HG02943 (cell line): Measurements from ENCODE around the gene EPAS1.

Experiments used
- ATAC-seq: cut with Tn5 transposase; IDR thresholded peaks from one replicate; pipeline ENCODE4 v1.9.1; 2021; ENCODE audit warnings: mild to moderate bottlenecking, low read depth, moderate library complexity; ENCODE audit not compliant: unreplicated experiment

The EPAS1 gene

DNA sequence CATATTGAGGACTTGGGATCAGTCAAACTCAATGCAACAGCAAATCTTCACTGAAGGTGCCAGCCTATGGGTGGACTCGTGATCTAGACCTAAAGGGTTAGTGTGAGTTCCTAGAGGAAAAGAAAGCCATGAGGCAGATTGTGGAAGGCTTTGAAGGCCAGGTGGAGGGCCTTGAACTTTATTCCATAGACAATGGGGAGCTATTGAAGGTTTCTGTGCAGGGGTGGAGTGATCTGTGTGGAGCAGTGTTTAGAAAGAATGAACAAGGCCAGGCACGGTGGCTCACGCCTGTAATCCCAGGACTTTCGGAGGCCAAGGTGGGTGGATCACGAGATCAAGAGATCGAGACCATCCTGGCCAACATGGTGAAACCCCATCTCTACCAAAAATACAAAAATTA, 61.5 kb downstream of the EPAS1 start:
- no peak for ATAC-seq

DNA sequence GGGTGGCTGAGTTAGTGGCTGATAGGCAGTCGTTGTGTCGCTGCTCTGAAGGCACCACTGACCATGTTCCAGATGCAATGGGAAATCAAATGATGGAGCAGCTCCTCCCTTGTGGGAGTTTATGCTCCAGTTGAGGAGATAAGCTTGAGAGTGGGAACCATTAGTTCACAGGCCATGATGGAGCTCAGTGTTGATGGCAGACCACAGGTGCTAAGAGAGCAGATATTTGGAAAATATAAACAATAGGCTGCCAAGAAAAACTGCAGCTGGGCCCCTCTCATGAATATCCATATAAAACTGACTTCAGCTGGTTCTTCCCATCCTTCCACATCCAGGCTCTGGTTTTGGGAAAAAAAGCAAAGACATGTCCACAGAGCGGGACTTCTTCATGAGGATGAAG, 63.1 kb downstream of the EPAS1 start:
- no peak for ATAC-seq

DNA sequence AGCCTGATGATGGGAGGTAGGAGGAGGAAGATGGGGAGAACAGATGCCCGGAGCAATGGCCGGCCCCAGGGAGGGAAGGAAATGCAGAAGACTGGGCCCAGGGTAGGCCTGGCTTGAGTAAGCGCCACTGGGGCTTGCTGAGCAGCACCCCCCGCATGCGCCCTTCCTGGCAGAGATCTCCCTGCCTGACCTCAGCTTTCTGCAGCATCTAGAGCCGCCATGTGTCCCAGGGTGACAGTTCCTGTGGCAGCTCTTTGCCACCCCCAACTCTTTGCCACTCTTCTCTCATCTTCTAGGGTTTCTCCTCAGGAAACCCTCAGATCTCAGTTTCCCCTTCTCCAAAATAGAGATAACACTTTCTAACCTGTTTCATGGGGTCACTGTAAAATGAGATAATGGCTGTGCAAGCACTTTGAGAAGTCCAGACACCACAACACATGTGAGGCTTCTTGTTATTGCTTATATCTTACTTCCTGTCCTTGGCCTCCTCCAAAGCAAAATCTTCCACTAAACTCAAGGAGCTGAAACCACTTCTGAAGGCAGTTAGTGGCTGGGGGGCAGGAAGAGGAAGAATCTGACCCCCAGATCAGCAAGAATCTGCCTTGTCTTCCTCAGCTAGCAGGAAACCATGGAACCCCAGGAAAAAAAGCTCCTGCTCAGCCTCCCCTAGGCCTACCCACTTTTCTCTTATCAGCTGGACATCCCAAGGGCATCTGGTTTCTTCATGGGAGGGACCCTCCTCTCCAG, 64.9 kb downstream of the EPAS1 start:
- no peak for ATAC-seq

DNA sequence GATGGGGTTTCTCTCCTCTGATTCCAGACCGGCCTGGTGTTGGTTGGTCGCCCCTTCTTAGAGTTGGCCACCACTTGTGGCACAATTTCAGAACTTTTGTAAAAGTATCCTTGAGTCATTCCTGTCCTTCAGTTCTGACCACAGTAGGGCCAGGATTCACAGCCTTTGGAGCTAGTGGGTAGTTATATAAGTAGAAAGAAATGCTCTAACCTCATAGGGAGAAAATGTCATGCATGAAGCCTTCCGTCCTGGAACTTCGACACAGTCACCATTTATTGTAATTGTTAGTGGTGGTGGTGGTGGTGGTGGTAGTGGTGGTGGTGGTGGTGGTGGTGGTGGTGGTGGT, 65.4 kb downstream of the EPAS1 start:
- ATAC-seq: no peak

DNA sequence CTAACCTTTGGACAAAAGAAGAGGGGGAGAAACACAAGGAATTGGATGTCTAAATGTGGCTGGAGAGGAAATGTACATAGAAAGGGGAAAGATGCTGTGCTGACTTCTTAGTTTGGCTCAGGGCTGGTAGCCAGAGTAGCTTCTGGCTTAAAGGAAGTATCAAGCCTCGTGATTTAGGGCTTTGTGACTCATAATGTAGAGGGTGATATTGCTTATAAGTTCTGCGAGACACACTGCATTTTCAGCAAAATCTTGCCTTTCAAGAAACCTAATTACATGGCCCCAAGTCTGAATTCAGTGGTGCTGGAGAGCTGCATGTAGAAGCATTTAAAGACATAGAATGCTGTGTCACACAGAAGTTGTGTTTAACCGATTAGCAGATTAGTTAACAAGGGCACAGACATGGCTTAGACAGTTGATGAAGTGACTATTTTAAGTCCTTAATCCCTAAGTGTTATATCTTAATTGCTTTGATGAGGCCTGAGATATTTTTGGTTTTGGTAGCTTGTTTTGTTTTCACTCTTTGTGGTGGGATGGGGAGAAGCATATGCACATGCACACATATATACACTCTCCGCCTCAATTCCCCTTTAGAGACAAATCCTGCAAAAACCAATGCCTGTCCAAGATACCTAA, 66.4 kb downstream of the EPAS1 start:
- ATAC-seq: no peak

DNA sequence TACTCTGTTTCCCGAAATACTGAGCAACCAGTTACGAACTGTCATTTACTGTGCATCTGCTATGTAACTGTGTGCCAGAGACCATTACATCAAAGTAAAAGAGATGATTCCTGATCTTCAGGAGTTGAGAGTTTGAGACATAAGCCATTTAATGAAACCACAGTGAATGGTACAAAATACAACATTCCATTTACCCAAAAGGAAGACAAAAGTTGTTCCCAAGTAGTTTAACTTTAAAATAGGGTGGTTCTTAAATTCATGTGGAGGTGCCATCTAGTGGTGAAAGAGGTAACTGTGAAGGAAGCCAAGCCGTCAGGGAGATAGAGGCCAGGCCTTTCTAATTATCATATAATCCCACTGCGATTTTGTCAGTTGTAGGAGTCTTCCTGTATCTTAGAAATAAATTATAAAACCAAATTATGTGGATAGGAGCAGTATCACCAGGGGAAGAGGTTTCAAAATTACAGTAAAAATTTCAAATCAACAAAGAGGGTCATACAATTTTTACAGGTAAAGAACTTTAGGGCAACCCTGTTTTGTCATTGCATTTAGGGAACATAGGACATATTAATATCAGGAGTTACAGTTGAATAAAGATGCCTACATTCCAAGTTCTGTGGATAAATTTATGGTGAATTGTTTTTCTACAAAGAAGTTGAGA, 67.7 kb downstream of the EPAS1 start:
- ATAC-seq: no peak

DNA sequence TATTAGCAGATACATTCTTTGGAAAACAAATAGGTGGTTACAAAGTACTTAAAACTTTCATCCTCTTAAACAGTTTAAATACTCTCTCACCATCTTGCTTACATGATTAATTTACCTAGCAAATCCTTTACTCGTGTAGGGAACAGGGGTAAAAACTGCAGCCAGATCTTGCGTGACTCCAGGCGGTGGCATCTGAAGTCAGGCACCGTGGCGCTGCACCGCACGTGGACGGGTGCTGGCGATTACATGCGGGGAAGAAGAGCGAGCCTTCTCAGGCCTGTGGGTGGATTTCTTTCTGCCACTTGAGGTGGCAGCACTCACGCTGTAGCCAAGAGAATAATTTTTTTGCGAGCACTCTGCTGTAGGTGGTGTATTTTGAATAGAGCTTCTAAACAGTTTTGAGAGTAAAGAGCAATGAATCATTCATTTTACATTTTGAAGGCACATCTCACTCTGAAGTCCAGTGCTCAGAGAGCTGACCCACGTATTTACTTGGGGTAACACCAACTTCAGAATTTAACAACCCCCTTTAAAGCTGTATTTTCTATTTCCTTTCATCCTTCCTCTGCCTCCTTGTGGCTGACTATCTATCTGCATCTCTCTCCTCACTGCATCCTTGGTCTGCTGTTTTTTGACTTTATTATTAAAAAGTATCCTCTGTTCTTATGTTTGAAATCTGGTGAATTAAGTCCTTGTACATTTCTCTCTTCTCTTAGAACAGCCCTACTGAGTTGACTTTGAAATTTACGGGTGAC, 68.9 kb downstream of the EPAS1 start:
- ATAC-seq: no peak

DNA sequence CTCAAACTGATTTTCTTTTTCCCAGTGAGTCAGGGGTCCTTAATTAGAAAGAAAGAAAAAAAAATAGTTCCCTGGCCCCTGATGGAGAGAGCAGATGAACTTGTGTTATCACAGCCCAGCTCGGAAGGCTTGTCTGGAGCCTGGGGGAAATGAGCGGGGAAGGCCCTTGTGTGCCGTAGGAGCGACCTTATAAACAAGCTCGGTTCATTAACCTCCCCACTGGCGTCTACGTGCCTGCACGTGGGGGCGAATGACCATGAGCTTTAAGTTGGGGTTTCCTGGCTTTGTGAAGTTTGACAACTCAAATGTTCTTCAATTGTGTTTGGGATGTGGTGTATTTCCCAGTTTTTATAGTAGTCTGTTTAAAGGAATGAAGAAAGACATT, 69.5 kb downstream of the EPAS1 start:
- no peak for ATAC-seq

DNA sequence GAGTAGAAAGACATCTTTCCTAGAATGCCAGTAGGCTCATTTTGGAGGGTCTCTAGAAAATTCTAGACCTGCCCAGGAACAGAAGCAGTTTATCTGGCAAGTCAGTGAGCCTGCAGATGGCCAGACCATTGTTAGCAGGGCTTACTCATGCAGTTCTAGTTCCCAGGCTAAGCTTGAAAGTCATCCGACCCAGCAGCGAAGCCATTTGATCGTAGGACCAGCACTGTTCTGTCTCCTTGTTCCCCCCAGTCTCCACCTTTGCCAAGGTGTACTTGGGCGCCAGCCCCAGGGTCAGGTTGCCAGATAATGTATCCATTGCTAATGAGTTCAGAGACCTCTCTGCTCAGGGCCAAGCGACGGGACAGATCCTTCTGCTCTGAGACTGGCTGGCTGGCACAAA, 70.1 kb downstream of the EPAS1 start:
- ATAC-seq: no peak

DNA sequence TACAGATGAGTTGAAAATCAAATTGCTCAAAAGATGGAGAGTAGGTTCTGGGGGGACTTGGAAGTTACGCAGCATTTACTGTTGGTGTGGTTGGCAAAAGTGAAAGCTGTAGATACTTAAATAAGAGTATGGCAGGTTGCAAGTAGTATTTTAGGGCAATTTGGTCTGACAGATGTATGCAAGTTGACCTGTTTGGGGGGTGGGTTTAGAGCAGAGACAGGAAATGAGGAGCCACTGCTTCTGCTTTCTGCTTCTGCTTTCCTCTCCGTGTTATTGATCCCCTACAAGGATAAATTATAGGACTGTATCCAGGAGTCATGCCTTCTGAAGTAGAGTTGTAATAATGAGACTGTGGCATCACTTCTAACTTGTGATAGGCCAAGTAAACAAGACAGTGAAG, 71.2 kb downstream of the EPAS1 start:
- ATAC-seq: no peak

DNA sequence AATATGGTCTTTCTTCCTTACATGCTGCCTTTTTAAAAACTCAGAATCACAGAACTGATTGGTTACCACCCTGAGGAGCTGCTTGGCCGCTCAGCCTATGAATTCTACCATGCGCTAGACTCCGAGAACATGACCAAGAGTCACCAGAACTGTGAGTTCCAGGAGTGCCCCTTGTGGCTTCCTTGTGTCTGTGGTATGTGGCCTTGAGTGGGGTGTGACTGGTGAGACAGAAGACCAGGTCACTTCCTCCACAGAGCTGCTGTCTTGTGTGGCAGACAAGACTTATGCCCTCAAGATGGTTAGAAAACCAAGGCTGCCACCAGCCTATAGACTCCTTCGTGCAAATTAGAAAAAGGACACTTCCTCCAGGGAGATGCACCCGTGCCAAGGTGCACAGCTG, 72.6 kb downstream of the EPAS1 start:
- ATAC-seq: no peak

DNA sequence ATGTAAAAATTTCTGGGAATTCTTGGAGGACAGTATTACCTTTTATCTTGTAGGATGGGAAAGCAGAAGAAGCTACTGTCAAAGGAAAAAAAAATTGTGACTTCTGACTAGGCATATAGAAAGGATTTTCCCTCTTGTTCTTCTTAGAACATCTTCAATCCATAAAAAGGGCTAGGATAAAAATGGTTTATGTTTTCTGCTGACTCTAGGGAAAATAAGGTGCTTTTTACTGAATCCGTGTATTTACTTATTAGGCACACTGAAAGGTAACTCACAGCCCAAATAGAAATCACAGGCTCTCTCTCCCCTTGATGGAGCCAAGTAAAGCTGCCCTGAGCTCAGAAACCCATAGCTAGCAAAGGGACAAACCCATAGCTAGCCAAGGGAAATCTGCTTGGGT, 74.6 kb downstream of the EPAS1 start:
- no peak for ATAC-seq

DNA sequence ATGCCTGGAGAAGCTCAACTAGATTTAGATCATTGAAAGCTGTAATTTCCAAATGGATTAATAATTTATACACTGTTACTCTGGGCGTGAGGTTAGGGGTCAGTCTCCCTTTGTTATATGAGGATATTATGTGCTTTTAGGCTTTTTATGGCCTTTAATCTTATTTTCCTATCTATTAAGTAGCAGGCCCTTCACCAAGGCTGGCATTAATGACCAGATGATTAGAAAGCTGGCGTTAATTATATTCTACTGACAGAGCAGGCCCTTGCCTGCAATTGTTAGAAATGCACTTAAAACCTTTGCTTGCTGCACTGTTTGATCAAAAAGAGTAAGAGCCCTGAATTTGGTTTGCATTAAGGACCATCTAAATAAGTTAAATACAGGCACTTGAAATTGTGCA, 75.3 kb downstream of the EPAS1 start:
- no peak for ATAC-seq

DNA sequence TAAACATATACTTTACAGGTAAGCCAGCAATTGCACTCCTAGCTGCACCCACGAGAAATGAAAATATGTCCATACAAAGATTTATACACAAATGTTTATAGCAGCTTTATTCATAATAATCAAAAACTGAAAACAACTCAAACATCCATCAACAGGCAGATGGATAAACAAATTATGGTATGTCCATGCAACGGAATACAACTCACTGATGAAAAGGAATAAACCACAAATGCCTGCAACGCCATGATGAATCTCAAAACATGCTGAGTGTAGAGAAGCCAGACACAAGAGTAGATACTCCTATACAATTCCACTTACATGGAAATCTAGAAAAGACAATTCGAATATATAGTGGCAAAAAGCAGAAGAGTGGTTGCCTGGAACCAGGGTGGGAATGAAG, 76.0 kb downstream of the EPAS1 start:
- ATAC-seq: no peak

DNA sequence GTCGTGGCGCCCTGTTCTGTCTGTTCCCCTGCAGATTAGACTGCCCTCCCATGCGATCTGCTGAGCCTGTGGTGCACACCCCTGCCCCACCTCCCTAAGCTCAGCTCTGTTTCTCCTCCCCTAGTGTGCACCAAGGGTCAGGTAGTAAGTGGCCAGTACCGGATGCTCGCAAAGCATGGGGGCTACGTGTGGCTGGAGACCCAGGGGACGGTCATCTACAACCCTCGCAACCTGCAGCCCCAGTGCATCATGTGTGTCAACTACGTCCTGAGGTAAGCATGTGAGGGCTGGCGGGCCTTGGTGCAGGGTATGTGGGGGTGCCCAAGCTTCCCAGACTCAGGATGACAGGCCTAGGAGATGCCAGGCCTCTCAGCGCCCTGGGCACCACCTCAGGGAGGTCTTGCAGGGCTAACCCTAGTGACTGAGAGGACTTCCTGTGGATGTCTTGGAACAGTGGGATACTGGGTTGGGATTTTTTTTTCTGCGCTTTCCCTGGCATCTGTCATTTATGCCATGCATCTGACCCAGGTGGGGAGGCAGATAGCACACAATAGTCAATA, 78.4 kb downstream of the EPAS1 start:
- ATAC-seq: no peak

DNA sequence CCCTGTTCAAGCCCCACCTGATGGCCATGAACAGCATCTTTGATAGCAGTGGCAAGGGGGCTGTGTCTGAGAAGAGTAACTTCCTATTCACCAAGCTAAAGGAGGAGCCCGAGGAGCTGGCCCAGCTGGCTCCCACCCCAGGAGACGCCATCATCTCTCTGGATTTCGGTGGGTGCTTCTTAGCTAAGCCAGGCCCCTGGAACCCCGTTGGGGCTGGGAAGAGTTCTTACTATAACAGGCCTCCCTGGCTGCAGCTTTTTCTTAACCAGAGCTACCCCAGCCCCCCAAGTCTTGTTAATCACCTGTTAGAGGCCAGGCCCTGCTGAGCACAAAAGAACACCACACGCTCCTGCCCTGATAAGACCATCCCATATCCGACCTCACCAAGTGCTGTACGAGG, 79.4 kb downstream of the EPAS1 start:
- no peak for ATAC-seq

DNA sequence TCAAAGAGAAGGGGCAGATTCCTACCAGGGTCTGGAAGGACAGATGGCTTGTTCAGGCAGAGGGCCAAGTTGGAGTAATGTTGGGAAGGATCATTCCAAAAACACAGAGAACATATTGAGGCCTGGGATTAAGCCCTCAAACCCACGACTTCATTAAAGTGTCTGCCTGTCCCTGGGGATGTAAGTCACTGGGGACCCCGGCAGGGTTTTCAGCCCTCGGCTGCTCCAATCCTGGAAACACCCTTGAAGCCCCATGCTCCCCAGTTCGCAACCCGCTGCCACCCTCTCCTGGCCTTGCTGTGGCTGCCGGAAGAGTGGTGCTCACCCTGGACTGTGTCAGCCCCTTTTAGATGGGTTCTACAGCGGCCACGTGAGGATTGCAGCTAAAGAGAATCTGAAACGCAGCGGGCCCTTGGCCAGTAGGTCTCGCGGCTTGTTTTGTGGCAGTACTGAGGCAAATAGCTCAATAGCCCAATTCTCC, 79.9 kb downstream of the EPAS1 start:
- ATAC-seq: no peak

DNA sequence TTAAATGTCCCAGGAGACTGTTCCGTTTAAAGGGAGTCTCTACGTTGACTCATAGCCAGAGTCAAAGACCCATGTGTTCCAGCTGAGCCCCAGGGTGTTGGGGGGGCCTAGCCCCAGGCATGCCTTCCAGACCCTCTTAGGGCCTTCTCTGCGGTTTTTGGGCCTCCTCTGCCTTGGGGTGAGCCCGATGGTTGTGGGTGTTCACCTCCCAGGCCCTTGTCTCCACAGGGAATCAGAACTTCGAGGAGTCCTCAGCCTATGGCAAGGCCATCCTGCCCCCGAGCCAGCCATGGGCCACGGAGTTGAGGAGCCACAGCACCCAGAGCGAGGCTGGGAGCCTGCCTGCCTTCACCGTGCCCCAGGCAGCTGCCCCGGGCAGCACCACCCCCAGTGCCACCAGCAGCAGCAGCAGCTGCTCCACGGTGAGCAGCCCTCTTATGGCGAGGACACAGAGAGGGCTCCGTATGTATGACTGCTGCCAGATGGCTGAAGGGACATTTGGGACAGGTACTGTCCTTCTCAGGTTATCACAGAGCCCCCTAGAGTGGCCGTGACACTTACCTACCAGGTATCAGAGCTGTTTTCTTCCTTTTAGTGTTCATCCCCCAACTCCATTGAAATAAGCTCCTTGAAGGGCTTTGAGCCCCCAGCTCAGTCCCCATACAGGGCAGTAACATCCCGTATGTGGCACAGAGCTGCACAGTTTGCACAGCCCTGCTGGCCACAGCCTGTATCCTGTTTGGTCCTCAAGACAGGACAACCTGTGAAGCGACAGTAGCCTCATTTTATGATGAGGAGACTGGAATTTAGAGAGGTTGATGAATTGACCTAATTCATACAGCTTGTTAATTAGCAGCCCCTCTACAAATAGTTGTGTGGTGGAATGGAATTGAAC, 80.7 kb downstream of the EPAS1 start:
- no peak for ATAC-seq

DNA sequence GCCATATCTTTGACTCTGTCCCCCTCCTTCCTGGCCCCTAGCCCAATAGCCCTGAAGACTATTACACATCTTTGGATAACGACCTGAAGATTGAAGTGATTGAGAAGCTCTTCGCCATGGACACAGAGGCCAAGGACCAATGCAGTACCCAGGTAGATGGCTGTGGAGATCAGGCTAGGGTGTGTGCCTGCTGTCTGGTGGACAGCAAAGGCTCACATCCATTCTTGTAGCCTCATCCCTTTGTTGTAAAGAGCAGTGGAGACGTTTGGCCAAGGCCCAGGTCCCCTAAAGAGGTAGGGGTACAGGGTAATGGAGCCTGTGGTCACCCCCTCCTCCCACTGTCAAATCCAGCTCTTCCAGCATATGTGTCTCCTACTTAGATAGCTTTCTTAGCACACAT, 81.4 kb downstream of the EPAS1 start:
- ATAC-seq: no peak
